ENCODE measurements around the gene PGAM1. TPM values are rescaled to one million over a fixed set of nuclear protein-coding genes. Genes with fewer than 3 reads are reported as not detected.

PGAM1 gene

DNA sequence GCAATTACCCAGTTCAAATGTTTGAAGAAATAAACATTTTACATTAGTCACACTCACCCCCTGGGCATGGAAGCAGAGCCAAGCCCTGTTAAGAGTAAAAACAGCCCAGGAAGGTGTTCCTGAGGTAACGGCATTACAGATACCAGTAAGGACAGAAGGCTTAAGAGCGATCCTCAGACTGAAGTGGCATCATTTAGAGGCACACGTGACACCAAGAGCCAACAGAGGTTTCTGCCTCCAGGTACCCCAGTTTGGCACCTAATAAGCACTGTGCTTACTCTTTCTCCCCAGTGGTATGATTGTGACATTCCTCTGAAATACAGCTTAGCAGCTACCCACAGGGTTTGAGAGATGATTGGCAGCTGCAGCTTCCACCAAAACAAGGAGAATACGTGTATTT is 55.1 kb downstream of the PGAM1 start:
- Histone ChIP-seq H4K91ac (ENCODE audit: low read depth, low read length, poor library complexity) (no peak overlapping the region), H3K9me3 (replicated peaks in 1 of 2; ENCODE audit: control insufficient read depth in 2 of 2, insufficient read depth in 1 of 2, low read depth in 1 of 2, low read length in 2 of 2) (no peaks in the 10 kb centered on the region), H3K4me2 (ENCODE audit: insufficient read depth, low read length, poor library complexity, severe bottlenecking) (no peak overlapping the region), H3K14ac (ENCODE audit: low read length) (no peak overlapping the region), H3K4ac (ENCODE audit: low read length) (no peak overlapping the region), H2AFZ (ENCODE audit: low read length) (no peak overlapping the region), H2BK5ac (ENCODE audit: low read length) (no peak overlapping the region), H3K27me3 (ENCODE audit: control insufficient read depth in 3 of 3, insufficient read depth in 3 of 3, low read depth in 1 of 3, low read length in 3 of 3) (no peaks in the 10 kb centered on the region), H3K4me3 (ENCODE audit: low read length in 2 of 2) (no peak overlapping the region), H3K23ac (ENCODE audit: low read depth, low read length, poor library complexity) (no peak overlapping the region), H3K4me1 (ENCODE audit: control insufficient read depth in 2 of 2, insufficient read depth in 1 of 2, low read depth in 1 of 2, low read length in 2 of 2) (no peaks in the 10 kb centered on the region), H2AK5ac (ENCODE audit: low read depth, low read length) (no peak overlapping the region), H2BK120ac (ENCODE audit: low read depth, low read length) (no peak overlapping the region), H2BK15ac (ENCODE audit: low read length) (no peak overlapping the region), H2BK12ac (ENCODE audit: low read length) (no peak overlapping the region), H4K8ac (ENCODE audit: low read depth, low read length) (no peak overlapping the region), H3K27ac (replicated peaks; ENCODE audit: low read length) (no peak overlapping the region), H3K79me1 (ENCODE audit: low read depth, low read length) (peaks cover 5% of the 10 kb centered on the region), H3K36me3 (replicated peaks in 1 of 2; ENCODE audit: control insufficient read depth in 2 of 2, insufficient read depth in 2 of 2, low read length in 2 of 2) (peaks cover 19 to 85% of the 10 kb centered on the region in 2 donors), H3K9ac (ENCODE audit: low read depth, low read length, poor library complexity) (no peak overlapping the region), H3K18ac (ENCODE audit: low read length) (no peak overlapping the region)
- no peak for DNase-seq (ENCODE audit: low spot score)
- no CpG with 5 or more reads among the region's 4 CpGs for WGBS, 2 donors (ENCODE audit: extremely low coverage in 2 of 2, insufficient read length in 2 of 2, insufficient replicate concordance in 1 of 2)

DNA sequence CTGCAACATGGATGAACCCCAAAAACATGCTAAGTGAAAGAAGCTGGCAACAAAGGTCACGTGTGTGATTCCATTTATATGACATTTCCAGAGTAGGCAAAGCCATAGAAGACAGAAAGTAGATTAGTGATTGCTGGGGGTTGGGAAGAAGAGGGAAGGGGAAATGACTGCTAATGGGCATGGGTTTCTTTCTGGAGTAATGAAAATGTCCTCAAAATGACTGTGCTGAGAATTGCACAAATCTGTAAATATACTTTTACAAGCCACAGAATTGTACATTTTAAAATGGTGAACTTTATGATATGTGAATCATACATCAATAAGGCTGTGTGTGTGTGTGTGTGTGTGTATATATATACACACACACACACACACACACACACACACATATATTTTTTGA is 56.4 kb downstream of the PGAM1 start:
- Histone ChIP-seq H4K91ac (ENCODE audit: low read depth, low read length, poor library complexity) (no peak overlapping the region), H3K27ac (replicated peaks; ENCODE audit: low read length) (no peak overlapping the region), H3K14ac (ENCODE audit: low read length) (no peak overlapping the region), H3K27me3 (ENCODE audit: control insufficient read depth in 3 of 3, insufficient read depth in 3 of 3, low read depth in 1 of 3, low read length in 3 of 3) (no peaks in the 10 kb centered on the region), H3K4me3 (ENCODE audit: low read length in 2 of 2) (no peak overlapping the region), H2AFZ (ENCODE audit: low read length) (no peak overlapping the region), H2BK12ac (ENCODE audit: low read length) (no peak overlapping the region), H3K23ac (ENCODE audit: low read depth, low read length, poor library complexity) (no peak overlapping the region), H4K8ac (ENCODE audit: low read depth, low read length) (no peak overlapping the region), H3K4ac (ENCODE audit: low read length) (no peak overlapping the region), H3K4me1 (ENCODE audit: control insufficient read depth in 2 of 2, insufficient read depth in 1 of 2, low read depth in 1 of 2, low read length in 2 of 2) (no peaks in the 10 kb centered on the region), H2BK120ac (ENCODE audit: low read depth, low read length) (no peak overlapping the region), H3K36me3 (replicated peaks in 1 of 2; ENCODE audit: control insufficient read depth in 2 of 2, insufficient read depth in 2 of 2, low read length in 2 of 2) (peaks cover 14 to 76% of the 10 kb centered on the region in 2 donors), H3K9ac (ENCODE audit: low read depth, low read length, poor library complexity) (no peak overlapping the region), H3K18ac (ENCODE audit: low read length) (no peak overlapping the region), H2BK15ac (ENCODE audit: low read length) (no peak overlapping the region), H3K9me3 (replicated peaks in 1 of 2; ENCODE audit: control insufficient read depth in 2 of 2, insufficient read depth in 1 of 2, low read depth in 1 of 2, low read length in 2 of 2) (no peaks in the 10 kb centered on the region), H2BK5ac (ENCODE audit: low read length) (no peak overlapping the region), H3K4me2 (ENCODE audit: insufficient read depth, low read length, poor library complexity, severe bottlenecking) (no peak overlapping the region), H2AK5ac (ENCODE audit: low read depth, low read length) (no peak overlapping the region), H3K79me1 (ENCODE audit: low read depth, low read length) (peaks cover 5% of the 10 kb centered on the region)
- DNase-seq (ENCODE audit: low spot score), result no peak
- WGBS, 2 donors (ENCODE audit: extremely low coverage in 2 of 2, insufficient read length in 2 of 2, insufficient replicate concordance in 1 of 2), result no CpG with 5 or more reads among the region's 1 CpG

Small RNA genes within 50 kb of the gene (small RNA-seq; reads per million reads assigned to genes)
- gene RF00019 (ENCODE audit: insufficient read depth), result not detected

All from neuronal stem cell (in vitro differentiated cells).